NOMO-1 treated with DMSO at 0.1 percent for 48 hours (cell line): Measurements from ENCODE around the gene CYP46A1.
A peak's percentile ranks its signal among the peaks of the same experiment; 100 is the strongest.
"Not testable (repeated sequence)": the region's sequence is repeated elsewhere in the genome, so short reads cannot be mapped to it uniquely, and the experiment has no call there.

Source experiments
- DNase-seq: peaks from one replicate; lab custom pipeline; 2025; ENCODE audit not compliant: unreplicated experiment; lab: John Stamatoyannopoulos, UW

CYP46A1 gene

GRCh38 chr14:99683619-99684409 lies at the start of gene CYP46A1:
Gene CYP46A1, plus strand, starts transcription at chr14:99684298. Its CDS starts 120 bp downstream, at chr14:99684418.
- DNase-seq = peak; percentile 97

GRCh38 chr14:99634443-99634842 lies 49.7 kb upstream of the CYP46A1 start:
- no peak for DNase-seq

GRCh38 chr14:99635116-99635515 lies 49.0 kb upstream of the CYP46A1 start:
- no peak for DNase-seq

GRCh38 chr14:99636487-99636886 lies 47.6 kb upstream of the CYP46A1 start:
- peak; percentile 48 for DNase-seq

GRCh38 chr14:99637624-99638023 lies 46.5 kb upstream of the CYP46A1 start:
- no peak for DNase-seq

GRCh38 chr14:99642771-99643170 lies 41.3 kb upstream of the CYP46A1 start:
- not testable (repeated sequence) for DNase-seq

GRCh38 chr14:99643343-99643742 lies 40.8 kb upstream of the CYP46A1 start:
- DNase-seq = no peak

GRCh38 chr14:99644035-99644587 lies 40.0 kb upstream of the CYP46A1 start:
- no peak for DNase-seq

- no peak for DNase-seq
Measured at GRCh38 chr14:99644723-99645544, 39.2 kb upstream of the CYP46A1 start, which contains the start of gene HHIPL1. Gene HHIPL1, plus strand, starts transcription at chr14:99645129. Its CDS starts 79 bp downstream, at chr14:99645208.

GRCh38 chr14:99645545-99646505 lies 38.3 kb upstream of the CYP46A1 start:
- DNase-seq = no peak

GRCh38 chr14:99647411-99647810 lies 36.7 kb upstream of the CYP46A1 start:
- DNase-seq = no peak

GRCh38 chr14:99648027-99648784 lies 35.9 kb upstream of the CYP46A1 start:
- no peak for DNase-seq

GRCh38 chr14:99649219-99649618 lies 34.9 kb upstream of the CYP46A1 start:
- no peak for DNase-seq

GRCh38 chr14:99649643-99650042 lies 34.5 kb upstream of the CYP46A1 start:
- no peak for DNase-seq

- DNase-seq = no peak
Measured at GRCh38 chr14:99650189-99650588, 33.9 kb upstream of the CYP46A1 start.

- no peak for DNase-seq
Measured at GRCh38 chr14:99651953-99652746, 31.9 kb upstream of the CYP46A1 start.

GRCh38 chr14:99654235-99654985 lies 29.7 kb upstream of the CYP46A1 start:
- DNase-seq = no peak

GRCh38 chr14:99655521-99655920 lies 28.6 kb upstream of the CYP46A1 start:
- DNase-seq = no peak
